Fibroblast of peridontal ligament (primary cell): ENCODE data around the gene VANGL1.

ENCODE experiments used
- DNase-seq: peaks from one replicate; pipeline ENCODE4 v3.0.0-alpha.2; 2010; ENCODE audit errors: extremely low read depth

VANGL1 gene

DNA sequence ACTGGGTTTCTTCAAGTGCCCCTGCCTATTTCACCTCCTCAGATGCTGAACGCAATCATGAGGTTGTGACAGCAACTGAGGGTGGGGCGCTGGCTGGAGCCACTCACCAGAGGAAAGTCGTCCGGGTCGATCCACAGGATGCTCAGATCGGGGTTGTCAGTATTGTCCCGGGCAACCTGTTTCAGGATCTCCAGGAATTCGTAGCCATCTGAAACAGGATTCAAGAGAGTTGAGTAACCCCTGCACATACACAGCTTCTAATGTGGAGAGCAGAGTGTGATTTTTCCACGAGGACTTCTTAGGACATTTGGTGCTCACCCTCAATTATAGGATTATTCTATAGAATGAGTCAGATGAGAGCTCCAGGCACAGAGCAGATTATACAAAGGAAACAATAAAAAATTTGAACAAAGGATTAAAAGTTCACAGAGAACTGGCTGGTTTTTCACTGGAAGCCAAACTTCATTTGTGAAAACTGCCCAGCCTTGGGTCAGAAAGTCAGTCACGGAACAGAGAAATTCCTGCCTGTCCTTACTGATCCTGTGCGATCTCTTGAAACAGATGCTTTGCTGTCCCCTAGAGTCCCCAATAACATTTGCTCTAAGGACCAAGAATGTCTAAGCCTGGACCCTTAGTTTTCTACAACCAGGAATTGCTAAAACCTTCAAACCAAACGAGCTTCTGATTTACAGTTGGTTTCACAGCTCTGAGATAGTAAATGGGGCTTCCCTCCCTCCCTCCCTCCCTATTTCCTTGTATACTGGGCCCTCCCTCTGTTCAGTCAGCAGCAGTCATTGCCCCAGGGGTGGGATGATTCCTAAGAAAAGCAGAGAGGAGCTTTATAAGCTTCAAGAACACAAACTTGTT, 63.5 kb downstream of the VANGL1 start:
- no peak for DNase-seq

DNA sequence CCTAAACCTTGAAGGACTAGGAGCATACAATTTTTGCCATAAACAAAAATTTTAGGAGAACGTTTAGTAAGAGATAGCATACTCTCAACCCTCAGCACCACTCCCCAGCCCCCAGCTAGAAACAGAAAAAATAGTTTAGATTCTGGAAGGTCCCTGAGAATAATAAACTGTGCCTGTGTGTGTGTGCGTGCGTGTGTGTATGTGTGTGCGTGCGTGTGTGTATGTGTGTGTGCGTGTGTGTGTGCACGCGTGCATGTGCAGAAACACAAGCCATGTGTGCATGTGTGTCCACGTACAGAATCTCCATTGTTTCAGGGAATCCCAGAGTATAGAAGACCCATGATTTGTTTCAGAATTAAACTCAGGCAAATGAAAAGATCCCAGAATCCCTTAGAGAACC, 64.2 kb downstream of the VANGL1 start:
- no peak for DNase-seq

DNA sequence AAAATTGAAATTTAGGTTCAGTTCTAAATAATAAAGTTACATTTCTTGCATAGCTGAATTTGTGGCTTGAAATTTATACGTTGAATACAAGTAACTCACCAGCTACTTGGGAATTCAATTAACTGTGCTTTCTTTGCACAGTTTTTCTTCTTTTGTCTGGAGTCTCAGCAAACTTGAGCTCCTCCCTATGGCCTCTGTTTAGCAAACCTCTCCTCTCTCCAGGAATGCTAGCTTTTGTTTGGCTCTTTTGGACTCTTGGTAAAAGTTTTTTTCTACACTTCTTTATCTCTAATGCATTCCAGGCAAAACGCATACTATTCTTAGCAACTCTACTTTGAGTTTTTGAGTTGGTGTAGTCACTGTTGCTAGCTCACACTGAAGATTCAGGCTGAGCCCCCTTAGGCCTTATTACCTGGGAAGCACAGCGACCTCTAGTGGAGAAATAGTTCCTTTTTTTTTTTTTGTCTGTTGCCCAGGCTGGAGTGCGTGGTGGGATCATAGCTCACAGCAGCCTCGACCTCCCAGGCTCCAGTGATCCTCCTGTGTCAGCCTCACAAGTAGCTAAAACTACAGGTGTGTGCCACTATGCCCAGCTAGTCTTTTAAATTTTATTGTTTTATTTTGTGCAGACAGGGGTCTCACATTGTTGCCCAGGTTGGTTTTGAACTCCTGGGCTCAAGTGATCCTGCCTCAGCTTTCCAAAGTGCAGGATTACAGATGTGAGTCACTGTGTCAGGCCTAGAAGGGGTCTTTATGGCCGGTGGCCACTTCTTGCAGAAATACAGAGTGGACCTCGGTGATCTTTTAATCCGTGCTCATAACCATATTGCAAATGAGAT, 65.0 kb downstream of the VANGL1 start:
- peak; percentile 65 for DNase-seq

DNA sequence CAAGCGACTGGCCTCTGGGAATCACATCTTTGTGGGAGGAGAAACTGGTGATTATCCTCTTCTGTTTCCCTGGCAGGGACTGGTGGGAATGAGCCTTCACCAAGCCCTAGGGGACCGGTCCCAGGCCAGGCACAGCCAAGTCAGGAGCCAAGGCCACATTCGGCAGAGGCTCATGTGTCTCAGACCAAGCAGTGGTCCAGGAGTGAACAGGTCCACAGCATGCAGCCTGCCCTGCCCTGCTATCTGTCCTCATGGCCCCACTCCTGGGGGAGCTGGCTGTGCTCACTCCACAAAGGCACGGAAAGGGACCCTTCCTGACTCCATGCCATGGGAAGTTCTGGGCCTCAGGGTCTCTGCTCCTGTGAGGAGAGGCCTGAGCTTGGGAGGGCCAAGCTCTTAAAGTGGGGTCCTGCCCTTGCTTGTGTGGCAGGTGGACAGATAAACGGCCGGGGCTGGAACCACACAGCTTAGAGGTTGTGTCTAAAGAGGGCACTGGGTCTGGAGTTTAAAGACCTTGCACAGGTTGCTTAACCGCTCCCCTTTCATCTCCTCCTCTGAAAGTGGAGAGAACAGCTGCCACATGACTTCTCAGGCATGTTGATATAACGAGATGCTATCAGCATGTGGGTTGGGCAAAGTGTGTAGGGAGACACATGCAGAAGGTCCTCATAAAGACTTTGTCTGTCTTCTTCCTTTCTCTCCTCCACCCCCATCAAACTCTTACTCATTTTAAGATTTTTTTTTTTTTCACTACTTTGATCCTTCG, 69.3 kb downstream of the VANGL1 start:
- DNase-seq = no peak

DNA sequence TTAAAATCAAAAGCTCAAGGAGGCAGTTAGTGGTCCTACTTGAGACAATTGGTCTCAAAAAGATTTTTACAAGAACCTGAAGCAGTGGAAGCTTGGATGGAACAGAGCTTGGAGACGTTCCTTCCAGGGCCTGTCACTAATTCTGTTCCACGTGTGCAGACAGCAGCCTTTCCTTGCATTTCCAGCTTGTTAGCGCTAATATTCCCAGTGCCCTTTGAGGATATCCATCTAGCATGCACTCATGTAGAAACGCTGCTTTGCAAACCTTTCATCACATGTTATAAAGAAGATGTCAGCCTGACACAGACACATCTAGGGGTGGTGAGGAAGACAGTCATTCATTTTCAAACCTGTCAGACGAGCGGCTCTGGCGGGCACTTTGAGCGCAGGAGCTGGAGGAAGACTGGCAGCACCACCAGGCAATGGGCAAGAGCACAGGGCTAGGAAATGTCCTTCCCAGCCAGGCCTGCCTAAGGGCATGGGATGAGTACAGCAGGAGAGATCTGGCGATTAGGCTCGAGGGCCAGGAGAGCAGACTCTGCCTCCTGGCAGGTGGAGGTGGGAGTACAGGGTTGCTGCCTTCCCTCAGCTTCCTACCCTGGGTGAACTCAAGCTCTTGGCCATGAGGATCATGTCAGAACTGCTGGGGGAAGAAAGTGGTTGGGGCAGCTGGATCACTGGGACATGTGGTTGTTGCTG, 71.3 kb downstream of the VANGL1 start:
- DNase-seq = no peak

DNA sequence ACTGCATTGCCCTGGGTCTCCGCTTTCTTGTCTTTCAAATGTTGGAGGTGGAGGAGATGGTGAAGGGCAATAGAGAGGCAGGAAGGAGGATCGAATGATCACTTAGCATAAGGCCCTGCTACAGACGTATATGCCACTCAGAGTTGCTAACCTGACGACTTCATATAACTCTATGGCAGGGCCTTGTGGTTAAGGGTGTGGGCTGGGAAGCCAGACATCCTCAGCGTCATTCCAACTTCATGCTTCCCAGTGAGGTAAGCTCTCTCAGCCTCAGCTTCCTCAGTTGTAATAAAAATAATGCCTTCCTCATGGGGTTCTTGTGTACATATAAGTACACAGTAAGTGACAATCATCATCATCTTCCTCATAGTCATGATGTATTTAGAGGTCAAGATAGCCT, 72.1 kb downstream of the VANGL1 start:
- no peak for DNase-seq

DNA sequence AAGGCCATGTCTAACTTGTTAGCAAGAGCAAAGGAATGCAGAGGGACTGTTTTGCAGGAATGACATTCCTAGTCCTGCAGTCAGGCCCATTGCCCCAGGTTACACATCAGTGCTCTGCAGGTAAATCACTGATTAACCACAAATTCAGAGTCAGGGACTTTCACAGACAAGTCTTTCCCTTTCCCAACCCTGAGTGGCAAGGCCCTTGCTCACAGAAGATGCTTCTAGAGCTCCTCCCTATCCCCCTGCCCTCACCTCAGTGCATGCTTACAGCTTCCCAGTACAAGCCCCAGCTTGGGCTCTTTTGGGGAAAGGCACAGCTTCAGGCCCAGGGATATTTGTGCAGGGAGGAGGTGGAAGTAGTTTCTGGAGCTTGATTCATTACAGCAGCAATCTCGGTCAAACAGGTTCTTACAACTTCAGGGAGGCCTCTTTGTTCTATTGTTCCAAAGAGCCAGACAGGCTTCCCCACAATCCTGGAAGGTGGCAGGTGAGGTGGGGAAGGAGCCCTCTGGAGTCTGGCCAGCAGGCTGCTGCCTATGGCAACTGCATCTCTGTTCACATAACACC, 72.9 kb downstream of the VANGL1 start:
- no peak for DNase-seq

DNA sequence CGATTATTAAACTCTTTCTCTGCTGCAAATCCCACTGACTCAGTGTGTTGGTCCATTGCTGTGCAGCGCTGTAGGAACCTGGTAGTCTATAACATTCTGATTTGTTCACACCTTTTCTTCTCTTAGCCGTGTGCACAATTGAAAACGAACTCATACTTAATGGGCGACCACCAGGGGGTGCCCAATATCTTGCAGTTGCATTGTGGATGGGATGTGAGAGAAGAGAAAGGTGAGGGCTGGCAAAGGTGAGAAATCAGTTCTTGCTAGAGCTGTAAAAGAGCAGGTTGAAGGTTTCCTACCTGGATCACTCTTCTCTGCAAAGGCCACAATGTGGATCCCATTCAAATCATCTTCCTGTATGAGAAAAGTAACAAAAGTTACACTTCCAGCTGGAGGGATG, 75.8 kb downstream of the VANGL1 start:
- DNase-seq = peak; percentile 29

DNA sequence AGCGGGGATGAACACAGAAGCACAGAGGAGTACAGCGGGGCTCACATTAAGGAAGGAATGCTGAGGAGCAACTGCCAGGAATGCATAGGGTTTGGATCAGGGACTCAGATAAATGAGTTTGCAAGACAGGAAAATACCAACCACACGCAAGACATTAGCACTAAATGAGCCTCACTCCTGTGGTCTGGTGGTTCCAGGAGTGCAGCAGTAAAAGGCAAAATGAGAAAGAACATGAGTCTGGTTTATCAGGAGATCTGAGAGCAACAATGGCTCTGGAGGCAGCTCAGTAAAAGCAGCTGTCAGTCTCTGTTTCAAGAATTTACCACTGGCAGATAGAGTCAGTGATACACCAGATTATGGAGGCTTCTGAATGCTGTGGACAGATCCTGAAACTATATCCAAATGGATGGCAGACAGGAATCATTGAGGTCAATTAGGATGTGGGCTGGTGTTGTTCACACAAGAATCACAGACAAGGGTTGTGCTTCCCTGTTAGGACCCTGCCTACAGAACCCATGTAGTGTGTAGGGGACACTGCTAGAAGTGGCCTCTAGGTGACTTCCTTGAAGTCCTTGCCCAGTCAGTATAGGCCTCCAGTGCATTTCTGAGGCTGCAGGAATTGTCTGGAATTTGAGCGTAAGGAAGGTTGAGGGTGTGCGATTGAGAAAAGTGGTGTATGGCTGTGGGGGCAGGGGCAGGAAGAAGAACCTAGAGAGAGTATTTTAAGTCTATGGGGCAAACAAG, 76.4 kb downstream of the VANGL1 start:
- no peak for DNase-seq

DNA sequence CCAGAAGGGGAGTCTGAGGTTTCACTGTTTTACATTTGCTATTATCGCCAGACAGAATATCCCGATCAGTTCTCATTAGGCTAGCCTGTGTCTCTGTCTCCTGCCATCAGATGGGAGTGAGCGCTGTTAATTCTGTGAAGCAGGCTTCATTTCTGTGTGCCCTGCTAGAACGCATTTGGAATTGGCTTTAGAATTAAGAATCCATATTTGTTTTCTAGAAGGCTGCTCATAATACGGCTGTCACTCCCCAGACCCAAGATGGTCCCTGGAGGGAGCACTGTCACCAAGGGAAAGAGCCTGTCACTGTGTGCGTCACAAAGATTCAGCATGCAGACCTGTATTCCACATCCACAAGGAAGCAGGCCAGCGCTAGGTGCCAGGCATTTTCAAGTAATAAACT, 77.5 kb downstream of the VANGL1 start:
- DNase-seq = no peak

DNA sequence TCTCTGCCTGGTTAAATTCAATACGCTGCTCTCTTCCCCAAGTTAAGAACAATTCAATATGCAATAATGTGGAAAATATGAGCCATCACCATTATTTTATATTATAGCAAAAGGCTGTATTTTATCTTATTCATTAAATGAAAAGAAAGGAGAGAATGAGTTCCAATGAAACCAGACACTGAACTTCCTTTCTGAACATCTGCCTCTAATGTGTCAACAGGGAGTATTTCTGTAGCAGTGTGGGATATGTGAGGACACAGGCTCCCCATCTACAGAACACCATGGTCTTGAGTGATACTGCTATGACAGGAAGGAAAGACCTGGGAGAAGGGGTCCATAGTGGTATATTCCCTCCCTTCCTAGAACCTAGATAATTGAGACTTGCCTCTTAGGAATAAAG, 80.5 kb downstream of the VANGL1 start:
- DNase-seq = no peak

DNA sequence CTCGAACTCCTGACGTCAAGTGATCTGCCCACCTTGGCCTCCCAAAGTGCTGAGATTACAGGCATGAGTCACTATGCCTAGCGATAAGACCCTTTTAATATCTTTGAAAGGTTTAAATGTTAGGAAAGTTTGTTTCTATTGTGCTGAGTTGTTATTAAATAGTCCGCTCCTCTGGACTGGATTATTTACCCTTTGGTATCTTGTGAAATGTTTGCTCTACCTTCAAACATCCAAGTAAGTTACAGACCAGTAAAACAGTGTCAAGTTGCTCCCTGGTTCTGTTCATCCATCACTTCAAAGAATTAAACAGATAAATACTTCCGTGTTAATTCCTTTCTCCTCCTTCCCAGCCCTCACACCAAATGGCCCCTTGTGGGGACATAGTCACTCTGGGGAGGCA, 82.0 kb downstream of the VANGL1 start:
- DNase-seq = no peak

DNA sequence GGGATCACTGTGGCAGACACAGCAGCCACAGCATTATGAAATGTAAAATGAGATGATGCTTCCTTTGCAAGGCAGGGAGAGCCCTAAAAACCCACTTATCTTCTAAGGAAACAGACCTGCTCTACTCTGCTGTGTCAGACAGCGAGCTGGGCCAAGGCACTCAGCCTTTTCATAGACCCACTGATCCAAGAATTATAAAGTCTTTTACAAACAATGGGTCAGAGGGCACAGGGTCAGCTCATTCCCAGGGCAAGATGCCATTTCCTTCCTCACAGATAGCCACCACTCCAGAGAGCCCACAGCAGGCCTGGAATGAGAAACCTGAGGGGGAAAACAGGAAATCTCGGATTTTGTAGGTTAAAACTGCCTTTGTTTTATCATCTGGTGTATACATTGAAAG, 83.8 kb downstream of the VANGL1 start:
- no peak for DNase-seq

DNA sequence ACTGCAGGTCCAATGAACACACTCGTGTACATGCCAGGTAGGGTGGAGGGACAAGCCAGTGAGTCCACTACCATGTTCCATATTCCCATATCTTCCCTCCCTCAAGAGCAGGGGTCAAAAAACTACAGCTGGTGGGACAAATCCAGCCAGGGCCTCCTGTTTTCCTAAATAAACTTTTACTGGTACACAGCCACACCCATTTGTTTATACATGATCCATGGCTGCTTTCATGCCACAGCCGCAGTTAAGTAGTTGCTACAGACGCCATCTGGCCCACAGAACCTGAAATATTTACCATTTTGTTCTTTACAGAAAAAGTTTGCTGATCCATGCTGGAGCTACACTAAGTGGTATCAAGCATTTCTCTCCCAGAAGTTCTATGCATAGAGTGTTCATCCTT, 84.4 kb downstream of the VANGL1 start:
- no peak for DNase-seq

DNA sequence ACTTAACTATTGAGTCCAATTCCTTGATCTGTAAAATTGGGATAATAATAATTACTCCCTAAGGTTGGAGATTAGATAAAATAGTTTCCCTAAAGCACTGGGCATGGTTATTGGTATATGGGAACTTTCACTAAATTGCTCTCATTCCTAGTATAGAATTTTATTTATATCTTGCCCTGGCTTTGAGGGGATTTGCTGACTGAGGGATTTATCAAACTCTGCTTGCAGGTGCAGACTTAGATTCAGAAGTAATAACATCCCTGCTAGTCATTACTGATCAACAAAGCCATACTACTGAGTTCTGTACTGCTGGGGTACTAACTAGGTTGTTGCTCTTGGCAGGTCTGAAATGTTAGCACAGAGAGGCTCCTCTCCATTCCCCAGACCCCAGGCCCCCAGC, 84.8 kb downstream of the VANGL1 start:
- DNase-seq = no peak

DNA sequence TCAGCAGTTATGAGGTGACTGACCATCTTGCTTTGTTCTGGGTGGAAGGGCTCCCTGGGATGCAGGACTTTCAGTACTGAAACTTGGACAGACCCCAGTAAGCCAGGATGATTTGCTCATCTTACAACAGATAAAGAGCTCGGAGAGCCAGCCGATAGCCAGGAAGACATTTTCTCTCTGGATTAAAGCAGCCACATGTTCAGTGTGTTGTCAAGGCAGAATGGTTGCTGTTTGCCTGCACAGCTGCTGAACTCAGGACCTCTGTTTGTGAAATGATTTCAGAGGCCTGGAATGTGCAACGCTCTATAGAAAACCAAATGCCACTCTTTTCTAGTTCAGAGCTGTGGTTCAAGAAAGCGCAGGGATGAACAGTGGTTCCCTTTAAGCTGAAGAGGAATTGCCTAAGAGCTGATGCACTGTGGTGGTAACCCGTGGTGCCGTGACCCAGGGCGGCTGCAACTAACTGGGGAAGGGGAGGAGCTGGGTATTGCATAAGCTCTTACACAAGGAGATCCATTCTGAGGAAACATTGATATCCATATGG, 86.0 kb downstream of the VANGL1 start:
- DNase-seq = peak; percentile 95

DNA sequence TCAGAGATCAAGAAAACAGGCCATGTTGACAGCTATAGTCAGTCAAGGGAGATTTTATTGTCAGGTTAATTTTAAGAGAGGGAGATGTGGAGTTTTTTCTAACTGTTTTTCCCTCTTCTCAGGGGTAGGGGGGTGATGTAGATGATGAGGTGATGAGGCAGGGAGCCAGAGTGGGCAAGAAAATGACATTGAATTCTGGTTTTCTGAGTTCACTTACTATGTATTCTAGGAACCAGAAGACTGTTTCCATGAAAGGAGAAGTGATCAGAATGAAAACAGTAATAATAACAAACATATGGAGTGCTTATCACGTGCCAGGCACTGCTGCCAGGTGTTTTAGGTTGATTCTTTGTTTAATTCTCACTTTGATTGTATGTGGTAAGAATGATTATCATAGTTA, 86.6 kb downstream of the VANGL1 start:
- no peak for DNase-seq

DNA sequence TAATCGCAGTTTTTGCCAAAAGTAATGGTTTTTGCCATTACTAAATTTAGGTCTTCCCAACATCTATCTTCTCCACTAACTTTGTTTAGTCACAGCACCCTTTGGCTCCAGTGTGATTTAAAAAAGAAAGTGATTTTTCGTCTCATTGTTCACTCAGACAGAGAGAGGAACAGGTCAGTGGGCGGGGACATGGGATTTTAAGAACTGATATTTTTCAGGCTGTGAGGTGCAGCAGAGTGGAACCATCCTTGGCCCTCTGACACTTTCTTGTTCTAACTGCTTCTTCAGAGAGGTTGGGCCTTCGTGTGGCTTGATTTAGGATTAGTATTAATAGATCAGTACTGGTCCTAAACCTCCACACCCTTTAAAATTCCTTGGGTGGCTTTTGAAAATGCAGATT, 88.0 kb downstream of the VANGL1 start:
- DNase-seq = no peak

DNA sequence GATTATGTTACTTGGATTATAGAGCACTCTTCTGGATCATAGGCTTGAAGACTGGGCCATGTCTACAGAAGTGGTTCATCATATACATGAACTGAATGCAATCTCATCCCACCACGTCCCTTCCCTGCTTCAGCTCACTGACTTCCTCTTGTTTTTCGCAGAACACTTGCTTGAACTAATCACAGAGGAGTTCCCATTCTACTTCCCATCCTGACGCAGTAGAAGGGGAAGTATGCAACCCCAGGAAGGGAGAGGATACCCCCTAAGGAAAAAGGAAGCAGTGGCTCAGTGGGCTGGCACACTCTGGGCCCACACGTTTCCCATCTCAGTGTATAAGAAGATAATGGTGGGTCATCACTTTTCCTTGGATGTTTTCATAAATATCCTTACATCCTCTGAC, 90.5 kb downstream of the VANGL1 start:
- no peak for DNase-seq

DNA sequence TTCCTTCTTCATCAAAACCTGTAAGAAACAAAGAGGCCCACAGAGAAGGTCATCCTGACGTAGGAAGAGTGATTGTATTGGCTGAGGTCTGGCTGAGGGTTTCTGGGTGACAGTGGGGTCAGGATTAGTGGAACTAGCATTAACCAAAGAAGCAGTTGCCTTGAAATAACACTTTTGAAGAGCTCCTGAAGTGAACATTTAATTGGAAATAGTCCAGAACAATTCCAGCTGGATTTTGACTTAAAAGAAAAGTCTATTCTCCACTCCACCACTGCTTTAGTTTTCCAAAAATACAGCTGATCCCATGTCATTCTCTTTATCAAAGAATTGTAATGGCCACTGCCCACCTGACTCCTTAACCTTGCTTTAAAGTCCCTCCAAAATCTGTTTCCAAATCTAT, 99.0 kb downstream of the VANGL1 start:
- DNase-seq = no peak
